Gastrocnemius medialis (tissue), 4 donors: ENCODE data around the gene SHC4. TPM values are rescaled to one million over a fixed set of nuclear protein-coding genes. Genes with fewer than 3 reads are reported as not detected.
"Not testable (repeated sequence)": the region's sequence is repeated elsewhere in the genome, so short reads cannot be mapped to it uniquely, and the experiment has no call there.

ENCODE experiments used
- ATAC-seq, 2 donors: fragments of 150-250 bp; one replicate each; pipeline ENCODE4 v1.9.1; 2016
- DNase-seq, 2 donors: peaks; one replicate each; pipeline ENCODE4 v3.0.0-alpha.2; 2019
- H3K27ac ChIP-seq, 4 donors: fragments of 200-600 bp; sonication (generic); 1 replicate in 1 of 4; 2 replicates in 3 of 4; pipeline ENCODE4 v1.5.1; 2016 to 2018; ENCODE audit warnings: mild to moderate bottlenecking in 2 of 4, moderate library complexity in 1 of 4
- H3K27me3 ChIP-seq, 3 donors: fragments of 200-600 bp; sonication (generic) in 2 of 3; 1 replicate in 1 of 3; 2 replicates in 2 of 3; pipeline versions ENCODE4 v1.5.1 to v1.6.0; 2016 to 2019; ENCODE audit warnings: mild to moderate bottlenecking in 1 of 3, moderate library complexity in 1 of 3
- H3K36me3 ChIP-seq, 2 donors: fragments of 200-600 bp; sonication (generic) in 1 of 2; one replicate each; pipeline ENCODE4 v1.5.1; 2017 to 2018
- H3K4me1 ChIP-seq, 2 donors: fragments of 200-600 bp; sonication (generic) in 1 of 2; one replicate each; pipeline ENCODE4 v1.5.1; 2016 to 2017; ENCODE audit warnings: mild to moderate bottlenecking in 2 of 2
- H3K4me3 ChIP-seq, 4 donors: fragments of 200-600 bp; sonication (generic) in 3 of 4; 1 replicate in 1 of 4; 2 replicates in 3 of 4; pipeline ENCODE4 v1.5.1; 2016 to 2019; ENCODE audit warnings: mild to moderate bottlenecking in 2 of 4
- H3K9me3 ChIP-seq, 3 donors: fragments of 200-600 bp; sonication (generic) in 2 of 3; 1 replicate in 1 of 3; 2 replicates in 2 of 3; pipeline ENCODE4 v1.5.1; 2016 to 2019
- CTCF ChIP-seq, 5 experiments: fragments of 450-650 bp in 3 of 5; fragments of 200-600 bp in 2 of 5; sonication (generic) in 2 of 5; IDR thresholded peaks in 4 of 5; conservative IDR thresholded peaks in 1 of 5; 1 replicate in 4 of 5; 2 replicates in 1 of 5; pipeline ENCODE4 v1.5.1; 2016 to 2019; ENCODE audit warnings: antibody characterized with exemption in 5 of 5, mild to moderate bottlenecking in 3 of 5, moderate library complexity in 3 of 5
- POLR2A ChIP-seq, 2 donors: fragments of 450-650 bp; IDR thresholded peaks; one replicate each; pipeline ENCODE4 v1.6.1; 2017; ENCODE audit warnings: antibody characterized with exemption in 2 of 2, mild to moderate bottlenecking in 2 of 2, moderate library complexity in 2 of 2
- in situ Hi-C, 4 donors: fragments of 200-750 bp; cut with MboI; loops; one replicate each; pipeline versions ENCODE4 v1.15.0 to v1.8.0; 2017; ENCODE audit warnings: low sequenced_read_pairs in 4 of 4
- intact Hi-C: fragments of 100-400 bp; cut with DNase I; formaldehyde crosslinking; loops from one replicate; pipeline ENCODE4 v1.15.1; 2023; ENCODE audit warnings: low total_unique reads
- total RNA-seq, 4 donors: library from RNA; depleted of rRNA; stranded (reverse); fragments of >200 nt; gene quantifications; one replicate each; pipeline versions ENCODE4 v1.1.0 to v1.2.3, GENCODE V29; 2016

SHC4 gene
- total RNA-seq, 4 donors from 2014 or later: 0.29 to 0.39 TPM; not detected in 2

GRCh38 chr15:48794697-48795134, 169.0 kb downstream of the SHC4 start:
- TF ChIP-seq POLR2A (IDR thresholded peaks at IDR 0.05) (no peak), CTCF (IDR thresholded peaks at IDR 0.05 in 4 of 5, conservative IDR thresholded peaks at IDR 0.05 in 1 of 5) (no peak)
- no peak overlapping the region for H3K4me3 ChIP-seq
- intact Hi-C loops: loop anchor here (10.0 kb wide), 1 partner anchor 150 kb away; the partner anchor contains the start of gene FBN1
- no peaks in the 10 kb centered on the region for H3K9me3 ChIP-seq
- ATAC-seq (no peak), DNase-seq (no peak)
- no peaks in the 10 kb centered on the region for H3K4me1 ChIP-seq
- in situ Hi-C loops: no loop called here
- H3K27ac ChIP-seq: peak overlapping the region in 1 of 4 donors; percentile 10
- no peaks in the 10 kb centered on the region for H3K27me3 ChIP-seq
- no peaks in the 10 kb centered on the region for H3K36me3 ChIP-seq

- Histone ChIP-seq H3K4me1 (no peaks in the 10 kb centered on the region), H3K27ac (no peak overlapping the region), H3K4me3 (no peak overlapping the region), H3K9me3 (no peaks in the 10 kb centered on the region), H3K27me3 (no peaks in the 10 kb centered on the region), H3K36me3 (no peaks in the 10 kb centered on the region)
- TF ChIP-seq CTCF (IDR thresholded peaks at IDR 0.05 in 4 of 5, conservative IDR thresholded peaks at IDR 0.05 in 1 of 5) (no peak), POLR2A (IDR thresholded peaks at IDR 0.05) (no peak)
- no peak for DNase-seq
- in situ Hi-C loops (no loop called here), intact Hi-C loops (loop anchor here (10.0 kb wide), 1 partner anchor 148 kb away; the partner anchor contains the start of gene FBN1)
- no peak for ATAC-seq
These were observed 171.3 kb downstream of the SHC4 start for GRCh38 chr15:48792408-48792807.

GRCh38 chr15:48790466-48791115, 173.1 kb downstream of the SHC4 start:
- in situ Hi-C loops, H3K4me1 ChIP-seq, H3K27me3 ChIP-seq, H3K9me3 ChIP-seq, H3K36me3 ChIP-seq, H3K27ac ChIP-seq, ATAC-seq: not testable (repeated sequence)
- DNase-seq: peak in 1 of 2 donors; percentile 24
- H3K4me3 ChIP-seq: peak overlapping the region in 1 of 4 donors; percentile 11
- intact Hi-C loops: loop anchor here (10.0 kb wide), 1 partner anchor 146 kb away; the partner anchor contains the start of gene FBN1

GRCh38 chr15:48785712-48786111, 178.0 kb downstream of the SHC4 start:
- Histone ChIP-seq H3K4me3 (no peak overlapping the region), H3K4me1 (no peaks in the 10 kb centered on the region), H3K36me3 (peaks cover 0 to 7% of the 10 kb centered on the region in 2 donors), H3K27ac (no peak overlapping the region), H3K9me3 (no peaks in the 10 kb centered on the region), H3K27me3 (no peaks in the 10 kb centered on the region)
- in situ Hi-C loops (no loop called here), intact Hi-C loops (no loop called here)
- TF ChIP-seq POLR2A (IDR thresholded peaks at IDR 0.05): no peak
- no peak for TF ChIP-seq CTCF (IDR thresholded peaks at IDR 0.05 in 4 of 5, conservative IDR thresholded peaks at IDR 0.05 in 1 of 5)
- DNase-seq (no peak), ATAC-seq (no peak)

GRCh38 chr15:48785195-48785594, 178.5 kb downstream of the SHC4 start:
- Histone ChIP-seq H3K36me3 (peaks cover 0 to 7% of the 10 kb centered on the region in 2 donors), H3K4me1 (no peaks in the 10 kb centered on the region), H3K27me3 (no peaks in the 10 kb centered on the region), H3K9me3 (no peaks in the 10 kb centered on the region), H3K4me3 (no peak overlapping the region), H3K27ac (no peak overlapping the region)
- in situ Hi-C loops (no loop called here), intact Hi-C loops (no loop called here)
- ATAC-seq (no peak), DNase-seq (peak in 1 of 2 donors; percentile 23)
- no peak for TF ChIP-seq POLR2A (IDR thresholded peaks at IDR 0.05)
- TF ChIP-seq CTCF (IDR thresholded peaks at IDR 0.05 in 4 of 5, conservative IDR thresholded peaks at IDR 0.05 in 1 of 5): no peak
